ENCODE measurements around the gene TRPM6.

TRPM6 gene

DNA sequence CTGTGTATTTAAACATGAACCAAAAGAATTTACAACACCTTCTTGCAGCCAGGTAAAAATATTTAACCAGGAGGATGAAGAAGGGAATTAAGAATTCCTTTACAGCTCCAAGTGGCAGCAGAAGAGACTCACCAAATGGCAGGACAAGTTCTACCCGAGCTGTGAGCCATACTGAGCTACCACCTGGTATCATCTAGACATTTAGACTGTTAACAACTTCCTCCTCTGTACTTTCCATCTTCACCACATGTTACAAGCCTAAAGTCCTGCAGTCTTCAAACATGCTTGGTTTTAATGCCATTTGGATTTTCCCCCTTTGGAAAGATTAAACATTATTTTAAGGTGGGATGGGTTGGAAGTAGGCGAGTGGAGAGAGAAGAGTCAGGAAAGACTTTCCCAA is 190.2 kb downstream of the TRPM6 start:
- no peak for FAIRE-seq
- TF ChIP-seq, protein P1, sequence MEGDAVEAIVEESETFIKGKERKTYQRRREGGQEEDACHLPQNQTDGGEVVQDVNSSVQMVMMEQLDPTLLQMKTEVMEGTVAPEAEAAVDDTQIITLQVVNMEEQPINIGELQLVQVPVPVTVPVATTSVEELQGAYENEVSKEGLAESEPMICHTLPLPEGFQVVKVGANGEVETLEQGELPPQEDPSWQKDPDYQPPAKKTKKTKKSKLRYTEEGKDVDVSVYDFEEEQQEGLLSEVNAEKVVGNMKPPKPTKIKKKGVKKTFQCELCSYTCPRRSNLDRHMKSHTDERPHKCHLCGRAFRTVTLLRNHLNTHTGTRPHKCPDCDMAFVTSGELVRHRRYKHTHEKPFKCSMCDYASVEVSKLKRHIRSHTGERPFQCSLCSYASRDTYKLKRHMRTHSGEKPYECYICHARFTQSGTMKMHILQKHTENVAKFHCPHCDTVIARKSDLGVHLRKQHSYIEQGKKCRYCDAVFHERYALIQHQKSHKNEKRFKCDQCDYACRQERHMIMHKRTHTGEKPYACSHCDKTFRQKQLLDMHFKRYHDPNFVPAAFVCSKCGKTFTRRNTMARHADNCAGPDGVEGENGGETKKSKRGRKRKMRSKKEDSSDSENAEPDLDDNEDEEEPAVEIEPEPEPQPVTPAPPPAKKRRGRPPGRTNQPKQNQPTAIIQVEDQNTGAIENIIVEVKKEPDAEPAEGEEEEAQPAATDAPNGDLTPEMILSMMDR (IDR thresholded peaks at IDR 0.05; ENCODE audit: insufficient read depth, missing control alignments): no peak
- no peak for DNase-seq (ENCODE audit: insufficient read length, low spot score)

DNA sequence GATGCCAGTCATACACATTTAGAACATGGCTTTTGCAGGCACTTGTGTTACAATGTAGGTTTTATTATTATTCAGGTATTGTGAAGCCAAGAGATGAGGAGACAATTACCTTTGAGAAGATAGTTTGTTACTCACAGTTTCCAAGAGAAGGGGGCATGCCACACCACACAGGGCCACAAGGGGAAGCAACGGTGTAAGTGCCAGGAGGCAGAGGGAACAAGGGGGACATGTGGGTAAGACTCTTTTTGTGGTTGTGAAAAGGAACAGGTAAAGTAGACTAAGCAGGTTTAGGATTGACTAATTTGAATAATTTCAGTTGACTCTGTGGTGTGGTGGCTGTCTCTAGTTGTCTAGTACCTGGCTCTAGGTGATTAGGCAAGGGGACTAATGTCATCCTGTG is 191.2 kb downstream of the TRPM6 start:
- no peak for DNase-seq (ENCODE audit: insufficient read length, low spot score)
- TF ChIP-seq, protein P1 (IDR thresholded peaks at IDR 0.05; ENCODE audit: insufficient read depth, missing control alignments): no peak
- no peak for FAIRE-seq

DNA sequence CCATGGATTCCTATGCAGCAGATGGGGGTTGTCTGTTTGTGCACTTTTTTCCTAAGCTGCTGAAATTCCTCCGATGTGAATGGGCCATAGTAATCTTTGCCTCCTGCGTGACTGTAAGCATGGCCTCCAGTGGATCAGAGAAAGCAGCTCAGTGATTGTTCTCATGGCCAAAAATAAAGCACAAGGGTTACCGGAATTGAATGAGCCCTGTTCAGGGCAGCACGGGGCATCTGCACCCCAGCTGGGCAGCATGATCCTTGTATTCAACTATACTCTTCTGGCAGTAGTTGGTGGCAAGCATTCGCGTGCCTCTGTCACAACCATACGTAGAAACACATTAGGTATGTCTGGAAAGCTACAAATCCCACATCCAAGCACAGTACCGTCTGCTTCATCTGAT is 196.7 kb downstream of the TRPM6 start:
- DNase-seq (ENCODE audit: insufficient read length, low spot score) (no peak), FAIRE-seq (no peak)
- TF ChIP-seq, protein P1 (IDR thresholded peaks at IDR 0.05; ENCODE audit: insufficient read depth, missing control alignments): no peak

DNA sequence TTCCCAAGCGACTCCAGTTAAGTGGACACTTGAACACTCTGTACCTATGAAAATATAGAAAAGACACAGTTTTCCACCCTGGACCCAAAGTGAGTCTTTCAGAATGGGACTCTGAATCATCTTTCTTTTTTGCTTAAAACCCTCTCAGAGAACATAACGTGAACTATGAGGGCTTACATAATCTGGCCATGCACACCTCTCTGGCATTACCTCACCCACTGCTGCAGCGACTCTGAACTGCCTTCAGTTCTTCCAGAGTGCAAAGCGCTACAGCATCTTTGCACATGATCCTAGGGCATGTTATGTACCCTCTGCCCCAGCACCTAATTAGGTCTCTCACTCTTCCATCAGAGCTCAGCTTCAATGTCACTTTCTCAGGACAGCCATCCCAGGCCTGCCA is 204.4 kb downstream of the TRPM6 start:
- no peak for FAIRE-seq
- TF ChIP-seq, protein P1 (IDR thresholded peaks at IDR 0.05; ENCODE audit: insufficient read depth, missing control alignments): no peak

DNA sequence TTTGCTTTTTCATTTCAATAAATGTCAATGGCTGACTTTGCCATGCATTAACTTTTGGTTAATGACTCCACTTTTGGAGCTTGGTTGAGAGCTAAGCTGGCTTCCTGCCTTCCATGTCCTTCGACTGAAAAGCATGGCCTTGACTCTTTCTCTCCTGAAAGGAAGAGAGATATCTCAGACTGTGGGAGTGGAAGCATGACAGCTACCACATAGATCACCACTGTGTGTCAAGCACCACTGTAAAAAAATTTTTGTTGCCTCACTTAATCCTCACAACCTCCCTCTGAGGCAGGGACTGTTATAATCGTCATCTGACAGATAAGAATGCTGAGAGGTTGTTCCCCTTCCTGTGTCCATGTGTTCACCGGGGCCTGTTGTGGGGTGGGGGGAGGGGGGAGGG is 205.8 kb downstream of the TRPM6 start:
- TF ChIP-seq, protein P1 (IDR thresholded peaks at IDR 0.05; ENCODE audit: insufficient read depth, missing control alignments): no peak
- FAIRE-seq: no peak
- no peak for DNase-seq (ENCODE audit: insufficient read length, low spot score)

More for the DNA sequence above, 204.4 kb downstream of the TRPM6 start:
- DNase-seq (ENCODE audit: insufficient read length, low spot score): no peak

DNA sequence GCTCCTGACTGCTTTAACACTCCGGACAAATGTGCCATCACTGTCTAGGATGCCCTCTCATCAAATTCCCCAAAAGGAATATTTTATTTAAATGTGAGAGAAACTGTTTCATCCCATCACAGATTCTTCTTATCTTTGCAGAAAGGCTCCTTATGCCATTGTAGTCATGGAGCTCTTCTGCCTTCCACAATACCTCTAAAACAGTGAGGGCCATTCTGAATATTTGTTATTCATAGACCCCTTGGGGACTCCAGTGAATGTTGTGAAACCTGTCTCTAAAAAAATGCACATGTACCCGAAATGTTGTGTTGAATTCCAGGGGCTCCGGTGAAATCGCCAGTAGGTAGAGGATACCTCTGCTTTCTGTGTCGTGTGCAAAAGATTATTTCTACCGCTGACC is 213.6 kb downstream of the TRPM6 start:
- FAIRE-seq: no peak
- TF ChIP-seq, protein P1 (IDR thresholded peaks at IDR 0.05; ENCODE audit: insufficient read depth, missing control alignments): no peak
- no peak for DNase-seq (ENCODE audit: insufficient read length, low spot score)
